ENCODE results near the gene SMARCD3. TPM values are rescaled to one million over a fixed set of nuclear protein-coding genes. Genes with fewer than 3 reads are reported as not detected.

Gene SMARCD3
- total and polyA plus RNA-seq, 12 donors, result 77.7 to 175 (median 97.6) TPM

GRCh38 chr7:151252561-151252835 is 4.0 kb upstream of the SMARCD3 start:
- 19 to 26% methylated on average over 9 of the region's 9 CpGs for WGBS, 2 donors
- peak overlapping the region; percentile 80 to 98 (median 96) for H3K27ac ChIP-seq
- H3K4me1 ChIP-seq, result peaks cover 5 to 75% (median 51%) of the 10 kb centered on the region in 9 donors
- H3K4me3 ChIP-seq, result peak overlapping the region; percentile 30 to 86 (median 67)
- H3K27me3 ChIP-seq, result peaks cover 0 to 55% (median 0%) of the 10 kb centered on the region in 7 donors
- H3K9me3 ChIP-seq, result no peaks in the 10 kb centered on the region
- TF ChIP-seq CTCF (IDR thresholded peaks at IDR 0.05), result no peak
- intact Hi-C loops (cut with DNase I), result loop anchor here in 1 of 10 donors (5.0 kb wide), 1 partner anchor 50 kb away; no protein-coding TSS in a partner anchor
- DNase-seq (no peak), ATAC-seq (peak in 1 of 8 donors; percentile 4)
- H3K36me3 ChIP-seq, result no peaks in the 10 kb centered on the region

GRCh38 chr7:151251689-151252560 is 3.4 kb upstream of the SMARCD3 start:
- TF ChIP-seq CTCF (IDR thresholded peaks at IDR 0.05), result no peak
- peaks cover 0 to 58% (median 0%) of the 10 kb centered on the region in 7 donors for H3K27me3 ChIP-seq
- H3K36me3 ChIP-seq, result no peaks in the 10 kb centered on the region
- peak overlapping the region; percentile 30 to 86 (median 67) for H3K4me3 ChIP-seq
- peak overlapping the region; percentile 80 to 98 (median 96) for H3K27ac ChIP-seq
- intact Hi-C loops (cut with DNase I), result loop anchor here in 1 of 10 donors (5.0 kb wide), 1 partner anchor 50 kb away; no protein-coding TSS in a partner anchor
- H3K9me3 ChIP-seq, result no peaks in the 10 kb centered on the region
- DNase-seq (peak; percentile 76 to 83), ATAC-seq (peak; percentile 34 to 64 (median 60))
- 1% methylated on average over 75 to 77 of the region's 79 CpGs for WGBS, 2 donors
- peaks cover 9 to 78% (median 57%) of the 10 kb centered on the region in 9 donors for H3K4me1 ChIP-seq

GRCh38 chr7:151251328-151251688 is 2.8 kb upstream of the SMARCD3 start:
- no peak for TF ChIP-seq CTCF (IDR thresholded peaks at IDR 0.05)
- Histone ChIP-seq H3K36me3 (no peaks in the 10 kb centered on the region), H3K4me3 (peak overlapping the region; percentile 26 to 86 (median 67)), H3K4me1 (peaks cover 12 to 79% (median 63%) of the 10 kb centered on the region in 9 donors), H3K27me3 (peaks cover 0 to 60% (median 0%) of the 10 kb centered on the region in 7 donors), H3K27ac (peak overlapping the region; percentile 80 to 98 (median 96)), H3K9me3 (no peaks in the 10 kb centered on the region)
- 3 to 5% methylated on average over 18 to 19 of the region's 19 CpGs for WGBS, 2 donors
- DNase-seq, result peak in 1 of 2 donors; percentile 63
- no peak for ATAC-seq
- intact Hi-C loops (cut with DNase I), result loop anchor here in 1 of 10 donors (5.0 kb wide), 1 partner anchor 51 kb away; no protein-coding TSS in a partner anchor

DNA sequence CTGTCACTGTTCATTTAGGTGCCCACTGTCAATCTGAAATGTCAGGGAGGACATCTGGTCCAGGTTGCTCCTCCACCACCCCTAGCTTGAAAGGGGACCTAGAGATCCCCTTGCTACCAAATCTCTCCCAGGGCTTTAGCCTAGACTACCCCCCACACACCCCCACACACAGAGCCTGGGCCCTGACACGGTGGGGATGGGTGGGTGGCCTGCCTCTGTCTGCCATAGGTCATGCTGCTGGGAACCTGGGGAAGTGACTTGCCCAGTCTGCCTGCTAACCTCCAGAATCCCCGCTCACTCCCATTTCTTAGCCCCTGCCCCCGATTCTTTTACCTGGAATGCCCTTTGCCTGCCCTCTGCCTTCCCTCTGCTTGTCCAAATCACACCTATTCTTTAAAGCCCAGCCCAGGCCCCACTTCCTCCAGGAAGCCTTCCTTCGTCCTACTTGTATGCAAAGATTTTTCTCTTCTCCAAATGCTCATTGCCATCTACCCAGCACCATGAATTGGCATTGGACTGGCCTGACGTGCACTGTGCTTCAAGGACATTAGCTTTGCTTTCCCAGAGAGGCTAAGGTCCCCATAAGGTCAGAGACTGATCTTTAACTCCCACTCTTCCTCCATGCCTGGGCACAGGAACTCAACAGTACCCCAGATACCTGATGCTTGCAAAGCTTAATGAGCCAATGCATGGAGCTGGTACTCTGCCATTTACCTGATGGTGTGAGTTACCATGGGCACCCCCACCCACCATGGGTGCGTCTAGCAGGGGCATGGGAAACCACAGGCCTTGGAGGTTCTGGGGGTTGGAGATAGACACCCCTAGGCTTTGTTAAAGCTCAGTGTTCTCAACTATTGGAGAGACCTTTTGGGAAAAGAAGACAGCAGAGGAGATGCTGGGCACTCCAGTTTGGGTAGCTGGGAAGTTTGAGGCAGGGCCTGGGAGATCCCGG is 2.0 kb upstream of the SMARCD3 start:
- intact Hi-C loops (cut with DNase I), result loop anchor here in 1 of 10 donors (5.0 kb wide), 1 partner anchor 52 kb away; no protein-coding TSS in a partner anchor

More for the DNA sequence above, 2.0 kb upstream of the SMARCD3 start:
- Histone ChIP-seq H3K27ac (peak overlapping the region; percentile 86 to 99 (median 97)), H3K36me3 (no peaks in the 10 kb centered on the region), H3K4me3 (peak overlapping the region in 9 of 10 donors; percentile 46 to 86 (median 71)), H3K27me3 (peaks cover 0 to 69% (median 4%) of the 10 kb centered on the region in 7 donors), H3K9me3 (no peaks in the 10 kb centered on the region), H3K4me1 (peaks cover 13 to 84% (median 71%) of the 10 kb centered on the region in 9 donors)
- no peak for TF ChIP-seq CTCF (IDR thresholded peaks at IDR 0.05)
- ATAC-seq, result no peak
- 52 to 57% methylated on average over 7 of the region's 7 CpGs for WGBS, 2 donors
- no peak for DNase-seq

Measured in heart right ventricle (tissue), 16 donors.